Measurements from ENCODE around the gene CADPS.
A peak's percentile ranks its signal among the peaks of the same experiment; 100 is the strongest.

The CADPS gene

GRCh38 chr3:62376906-62377877, 498.0 kb downstream of the CADPS start:
- no peak for DNase-seq

- DNase-seq, result no peak
Observed at GRCh38 chr3:62376454-62376720, 498.8 kb downstream of the CADPS start.

- DNase-seq, result no peak
Observed at GRCh38 chr3:62375655-62376453, 499.4 kb downstream of the CADPS start.

GRCh38 chr3:62374341-62375218, 500.6 kb downstream of the CADPS start:
- no peak for DNase-seq

GRCh38 chr3:62373714-62374333, 501.4 kb downstream of the CADPS start:
- DNase-seq, result peak in 4 of 56 donors; percentile 29 to 54 (median 42)

GRCh38 chr3:62373215-62373614, 502.0 kb downstream of the CADPS start, which contains the start of gene FEZF2:
TSS of gene FEZF2 (minus strand) at chr3:62373550. CDS start at chr3:62372868, 682 bp downstream.
- peak in 1 of 56 donors; percentile 6 for DNase-seq

GRCh38 chr3:62372621-62373041, 502.6 kb downstream of the CADPS start:
- no peak for DNase-seq

GRCh38 chr3:62371720-62372591, 503.3 kb downstream of the CADPS start:
- DNase-seq, result no peak

GRCh38 chr3:62370858-62371719, 504.1 kb downstream of the CADPS start:
- no peak for DNase-seq

- no peak for DNase-seq
Observed at GRCh38 chr3:62370112-62370857, 504.9 kb downstream of the CADPS start.

GRCh38 chr3:62369476-62369743, 505.8 kb downstream of the CADPS start:
- no peak for DNase-seq

- DNase-seq, result peak in 1 of 56 donors; percentile 34
Observed at GRCh38 chr3:62368705-62369475, 506.3 kb downstream of the CADPS start.

- no peak for DNase-seq
Observed at GRCh38 chr3:62368290-62368704, 506.9 kb downstream of the CADPS start.

- DNase-seq, result no peak
Observed at GRCh38 chr3:62367763-62368195, 507.4 kb downstream of the CADPS start.

- no peak for DNase-seq
Observed at GRCh38 chr3:62366126-62366484, 509.1 kb downstream of the CADPS start.

- DNase-seq, result peak in 1 of 56 donors; percentile 15
Observed at GRCh38 chr3:62365391-62366125, 509.7 kb downstream of the CADPS start.

GRCh38 chr3:62364191-62364590, 511.0 kb downstream of the CADPS start:
- no peak for DNase-seq
